Measurements from ENCODE around the gene PLPP1. TPM values are rescaled to one million over a fixed set of nuclear protein-coding genes. Genes with fewer than 3 reads are reported as not detected.

The PLPP1 gene
- total and polyA plus RNA-seq, 4 donors, result 23.4 to 149 (median 68.7) TPM

DNA sequence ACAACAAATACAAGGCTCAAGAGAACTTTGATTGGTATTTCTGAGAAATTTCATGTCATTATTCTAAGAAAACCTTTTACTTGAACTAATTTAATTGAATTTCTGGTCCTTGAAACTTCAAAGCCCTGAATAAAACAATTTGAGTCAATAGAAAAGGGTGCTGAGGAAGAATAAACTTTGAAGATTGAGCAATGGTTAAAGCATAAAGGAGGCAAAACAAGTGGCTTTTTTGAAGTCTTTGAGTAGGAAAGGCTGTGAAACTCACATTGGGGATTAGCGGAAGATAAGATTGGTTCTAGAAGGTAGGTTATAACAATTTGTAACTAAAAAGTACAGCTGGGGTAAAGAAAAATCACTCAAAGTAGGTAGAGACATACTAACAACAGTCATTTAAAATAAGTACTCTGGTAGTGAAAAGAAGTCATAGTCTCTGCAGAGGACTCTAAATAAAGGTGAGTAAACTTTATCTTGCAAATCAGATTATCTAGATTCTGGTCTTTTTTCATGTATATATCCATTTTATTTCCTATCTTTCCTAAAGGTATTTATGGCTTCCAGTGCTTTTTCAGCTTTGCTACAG is 6.4 kb upstream of the PLPP1 start:
- 97% methylated on average over 1 of the region's 1 CpG for WGBS
- H3K9me3 ChIP-seq (ENCODE audit: control insufficient read depth in 4 of 4, low read length in 3 of 4), result no peaks in the 10 kb centered on the region
- no peak overlapping the region for H3K9ac ChIP-seq (ENCODE audit: low read depth in 1 of 2, low read length in 2 of 2)
- peaks cover 0 to 2% (median 0%) of the 10 kb centered on the region in 4 donors for H3K4me1 ChIP-seq (ENCODE audit: control insufficient read depth in 4 of 4, insufficient read depth in 4 of 4, low read length in 3 of 4)
- no peak overlapping the region for H3K27ac ChIP-seq (ENCODE audit: low read depth in 1 of 2, low read length in 2 of 2)
- no peak overlapping the region for H3K4me3 ChIP-seq (ENCODE audit: low read depth in 1 of 3, low read length in 3 of 3)
- H3K36me3 ChIP-seq (ENCODE audit: control insufficient read depth in 4 of 4, insufficient read depth in 3 of 4, low read depth in 1 of 4, low read length in 3 of 4), result no peaks in the 10 kb centered on the region
- TF ChIP-seq SP1 (IDR thresholded peaks at IDR 0.05) (no peak), HNF4G (IDR thresholded peaks at IDR 0.05) (no peak), TAF1 (conservative IDR thresholded peaks at IDR 0.05) (no peak), NR2F2 (IDR thresholded peaks at IDR 0.05) (no peak), YY1 (IDR thresholded peaks at IDR 0.05) (no peak), RXRA (IDR thresholded peaks at IDR 0.05) (no peak), HNF4A (conservative IDR thresholded peaks at IDR 0.05) (no peak)
- TF ChIP-seq, protein P1, sequence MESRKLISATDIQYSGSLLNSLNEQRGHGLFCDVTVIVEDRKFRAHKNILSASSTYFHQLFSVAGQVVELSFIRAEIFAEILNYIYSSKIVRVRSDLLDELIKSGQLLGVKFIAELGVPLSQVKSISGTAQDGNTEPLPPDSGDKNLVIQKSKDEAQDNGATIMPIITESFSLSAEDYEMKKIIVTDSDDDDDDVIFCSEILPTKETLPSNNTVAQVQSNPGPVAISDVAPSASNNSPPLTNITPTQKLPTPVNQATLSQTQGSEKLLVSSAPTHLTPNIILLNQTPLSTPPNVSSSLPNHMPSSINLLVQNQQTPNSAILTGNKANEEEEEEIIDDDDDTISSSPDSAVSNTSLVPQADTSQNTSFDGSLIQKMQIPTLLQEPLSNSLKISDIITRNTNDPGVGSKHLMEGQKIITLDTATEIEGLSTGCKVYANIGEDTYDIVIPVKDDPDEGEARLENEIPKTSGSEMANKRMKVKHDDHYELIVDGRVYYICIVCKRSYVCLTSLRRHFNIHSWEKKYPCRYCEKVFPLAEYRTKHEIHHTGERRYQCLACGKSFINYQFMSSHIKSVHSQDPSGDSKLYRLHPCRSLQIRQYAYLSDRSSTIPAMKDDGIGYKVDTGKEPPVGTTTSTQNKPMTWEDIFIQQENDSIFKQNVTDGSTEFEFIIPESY (IDR thresholded peaks at IDR 0.05), result no peak
- TF ChIP-seq, protein P2, sequence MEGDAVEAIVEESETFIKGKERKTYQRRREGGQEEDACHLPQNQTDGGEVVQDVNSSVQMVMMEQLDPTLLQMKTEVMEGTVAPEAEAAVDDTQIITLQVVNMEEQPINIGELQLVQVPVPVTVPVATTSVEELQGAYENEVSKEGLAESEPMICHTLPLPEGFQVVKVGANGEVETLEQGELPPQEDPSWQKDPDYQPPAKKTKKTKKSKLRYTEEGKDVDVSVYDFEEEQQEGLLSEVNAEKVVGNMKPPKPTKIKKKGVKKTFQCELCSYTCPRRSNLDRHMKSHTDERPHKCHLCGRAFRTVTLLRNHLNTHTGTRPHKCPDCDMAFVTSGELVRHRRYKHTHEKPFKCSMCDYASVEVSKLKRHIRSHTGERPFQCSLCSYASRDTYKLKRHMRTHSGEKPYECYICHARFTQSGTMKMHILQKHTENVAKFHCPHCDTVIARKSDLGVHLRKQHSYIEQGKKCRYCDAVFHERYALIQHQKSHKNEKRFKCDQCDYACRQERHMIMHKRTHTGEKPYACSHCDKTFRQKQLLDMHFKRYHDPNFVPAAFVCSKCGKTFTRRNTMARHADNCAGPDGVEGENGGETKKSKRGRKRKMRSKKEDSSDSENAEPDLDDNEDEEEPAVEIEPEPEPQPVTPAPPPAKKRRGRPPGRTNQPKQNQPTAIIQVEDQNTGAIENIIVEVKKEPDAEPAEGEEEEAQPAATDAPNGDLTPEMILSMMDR (IDR thresholded peaks at IDR 0.05; ENCODE audit: low read depth, low read length, missing input control), result no peak
- TF ChIP-seq, protein P3, sequence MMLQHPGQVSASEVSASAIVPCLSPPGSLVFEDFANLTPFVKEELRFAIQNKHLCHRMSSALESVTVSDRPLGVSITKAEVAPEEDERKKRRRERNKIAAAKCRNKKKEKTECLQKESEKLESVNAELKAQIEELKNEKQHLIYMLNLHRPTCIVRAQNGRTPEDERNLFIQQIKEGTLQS (IDR thresholded peaks at IDR 0.05), result no peak
- DNase-seq (ENCODE audit: low spot score), result no peak
- no peaks in the 10 kb centered on the region for H3K27me3 ChIP-seq (ENCODE audit: control insufficient read depth in 4 of 4, insufficient read depth in 4 of 4, low read length in 3 of 4)

DNA sequence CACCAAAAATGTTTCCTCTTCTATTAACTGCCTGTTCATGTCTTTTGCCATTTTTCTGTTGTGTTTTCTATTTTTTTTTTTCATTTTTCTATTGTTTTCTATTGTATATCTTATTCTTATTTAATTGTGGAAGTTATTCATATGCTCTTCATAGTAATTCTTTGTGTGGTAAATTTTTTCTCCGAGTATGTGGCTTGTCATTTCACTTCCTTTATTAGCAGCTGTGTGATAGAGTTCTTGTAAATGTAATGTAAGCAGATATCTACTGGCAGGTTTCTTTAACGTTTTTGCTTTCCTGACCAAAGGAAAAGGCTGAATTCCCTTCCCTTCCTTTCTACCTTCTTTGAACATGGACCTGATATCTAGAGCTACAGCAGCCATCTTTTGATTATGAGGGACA is 5.8 kb upstream of the PLPP1 start:
- no peak for DNase-seq (ENCODE audit: low spot score)
- H3K36me3 ChIP-seq (ENCODE audit: control insufficient read depth in 4 of 4, insufficient read depth in 3 of 4, low read depth in 1 of 4, low read length in 3 of 4), result no peaks in the 10 kb centered on the region
- no peak overlapping the region for H3K9ac ChIP-seq (ENCODE audit: low read depth in 1 of 2, low read length in 2 of 2)
- H3K9me3 ChIP-seq (ENCODE audit: control insufficient read depth in 4 of 4, low read length in 3 of 4), result no peaks in the 10 kb centered on the region
- no peak overlapping the region for H3K4me3 ChIP-seq (ENCODE audit: low read depth in 1 of 3, low read length in 3 of 3)
- no peaks in the 10 kb centered on the region for H3K27me3 ChIP-seq (ENCODE audit: control insufficient read depth in 4 of 4, insufficient read depth in 4 of 4, low read length in 3 of 4)
- no peak for TF ChIP-seq TAF1 (conservative IDR thresholded peaks at IDR 0.05)
- no peak for TF ChIP-seq FOXA1 (IDR thresholded peaks at IDR 0.05)
- TF ChIP-seq EGR1 (IDR thresholded peaks at IDR 0.05; ENCODE audit: low read depth in 2 of 2), result no peak
- TF ChIP-seq HNF4G (IDR thresholded peaks at IDR 0.05), result no peak
- TF ChIP-seq HNF4A (conservative IDR thresholded peaks at IDR 0.05), result no peak
- peaks cover under 1 to 2% (median under 1%) of the 10 kb centered on the region in 4 donors for H3K4me1 ChIP-seq (ENCODE audit: control insufficient read depth in 4 of 4, insufficient read depth in 4 of 4, low read length in 3 of 4)
- H3K27ac ChIP-seq (ENCODE audit: low read depth in 1 of 2, low read length in 2 of 2), result no peak overlapping the region
- WGBS, result 46% methylated on average over 2 of the region's 2 CpGs

DNA sequence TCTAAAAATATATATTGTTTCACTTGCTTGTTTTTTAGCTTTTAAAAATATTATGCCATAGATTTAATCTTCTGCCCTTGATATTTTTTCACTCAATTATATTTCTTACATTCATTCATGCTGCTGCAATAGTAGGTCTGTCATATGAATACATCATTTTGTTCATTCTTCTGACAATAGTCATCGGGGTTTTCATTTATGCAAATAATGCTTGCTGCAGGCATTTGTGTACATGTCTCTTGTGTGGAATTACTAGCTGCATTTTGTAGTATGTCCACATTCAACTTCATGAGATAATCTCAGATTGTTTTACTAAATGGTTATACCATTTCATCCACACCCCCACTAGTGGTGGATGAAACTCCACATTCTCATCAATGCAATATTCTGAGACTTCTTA is 5.3 kb upstream of the PLPP1 start:
- H3K9ac ChIP-seq (ENCODE audit: low read depth in 1 of 2, low read length in 2 of 2), result no peak overlapping the region
- H3K9me3 ChIP-seq (ENCODE audit: control insufficient read depth in 4 of 4, low read length in 3 of 4), result no peaks in the 10 kb centered on the region
- peaks cover 2 to 5% (median 5%) of the 10 kb centered on the region in 4 donors for H3K4me1 ChIP-seq (ENCODE audit: control insufficient read depth in 4 of 4, insufficient read depth in 4 of 4, low read length in 3 of 4)
- no peaks in the 10 kb centered on the region for H3K27me3 ChIP-seq (ENCODE audit: control insufficient read depth in 4 of 4, insufficient read depth in 4 of 4, low read length in 3 of 4)
- no peak overlapping the region for H3K27ac ChIP-seq (ENCODE audit: low read depth in 1 of 2, low read length in 2 of 2)
- 96% methylated on average over 1 of the region's 1 CpG for WGBS
- no peak overlapping the region for H3K4me3 ChIP-seq (ENCODE audit: low read depth in 1 of 3, low read length in 3 of 3)
- H3K36me3 ChIP-seq (ENCODE audit: control insufficient read depth in 4 of 4, insufficient read depth in 3 of 4, low read depth in 1 of 4, low read length in 3 of 4), result no peaks in the 10 kb centered on the region
- TF ChIP-seq FOXA1 (IDR thresholded peaks at IDR 0.05) (no peak), JUND (IDR thresholded peaks at IDR 0.05) (no peak), NR2F2 (IDR thresholded peaks at IDR 0.05) (no peak), YY1 (IDR thresholded peaks at IDR 0.05) (no peak), HNF4G (IDR thresholded peaks at IDR 0.05) (no peak), RAD21 (IDR thresholded peaks at IDR 0.05) (no peak), RXRA (IDR thresholded peaks at IDR 0.05) (no peak), HNF4A (conservative IDR thresholded peaks at IDR 0.05) (no peak), SP1 (IDR thresholded peaks at IDR 0.05) (no peak), GABPA (IDR thresholded peaks at IDR 0.05 in 1 of 2, conservative IDR thresholded peaks at IDR 0.05 in 1 of 2) (no peak)
- TF ChIP-seq, protein P4, sequence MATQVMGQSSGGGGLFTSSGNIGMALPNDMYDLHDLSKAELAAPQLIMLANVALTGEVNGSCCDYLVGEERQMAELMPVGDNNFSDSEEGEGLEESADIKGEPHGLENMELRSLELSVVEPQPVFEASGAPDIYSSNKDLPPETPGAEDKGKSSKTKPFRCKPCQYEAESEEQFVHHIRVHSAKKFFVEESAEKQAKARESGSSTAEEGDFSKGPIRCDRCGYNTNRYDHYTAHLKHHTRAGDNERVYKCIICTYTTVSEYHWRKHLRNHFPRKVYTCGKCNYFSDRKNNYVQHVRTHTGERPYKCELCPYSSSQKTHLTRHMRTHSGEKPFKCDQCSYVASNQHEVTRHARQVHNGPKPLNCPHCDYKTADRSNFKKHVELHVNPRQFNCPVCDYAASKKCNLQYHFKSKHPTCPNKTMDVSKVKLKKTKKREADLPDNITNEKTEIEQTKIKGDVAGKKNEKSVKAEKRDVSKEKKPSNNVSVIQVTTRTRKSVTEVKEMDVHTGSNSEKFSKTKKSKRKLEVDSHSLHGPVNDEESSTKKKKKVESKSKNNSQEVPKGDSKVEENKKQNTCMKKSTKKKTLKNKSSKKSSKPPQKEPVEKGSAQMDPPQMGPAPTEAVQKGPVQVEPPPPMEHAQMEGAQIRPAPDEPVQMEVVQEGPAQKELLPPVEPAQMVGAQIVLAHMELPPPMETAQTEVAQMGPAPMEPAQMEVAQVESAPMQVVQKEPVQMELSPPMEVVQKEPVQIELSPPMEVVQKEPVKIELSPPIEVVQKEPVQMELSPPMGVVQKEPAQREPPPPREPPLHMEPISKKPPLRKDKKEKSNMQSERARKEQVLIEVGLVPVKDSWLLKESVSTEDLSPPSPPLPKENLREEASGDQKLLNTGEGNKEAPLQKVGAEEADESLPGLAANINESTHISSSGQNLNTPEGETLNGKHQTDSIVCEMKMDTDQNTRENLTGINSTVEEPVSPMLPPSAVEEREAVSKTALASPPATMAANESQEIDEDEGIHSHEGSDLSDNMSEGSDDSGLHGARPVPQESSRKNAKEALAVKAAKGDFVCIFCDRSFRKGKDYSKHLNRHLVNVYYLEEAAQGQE (IDR thresholded peaks at IDR 0.05), result no peak
- TF ChIP-seq, protein P5, sequence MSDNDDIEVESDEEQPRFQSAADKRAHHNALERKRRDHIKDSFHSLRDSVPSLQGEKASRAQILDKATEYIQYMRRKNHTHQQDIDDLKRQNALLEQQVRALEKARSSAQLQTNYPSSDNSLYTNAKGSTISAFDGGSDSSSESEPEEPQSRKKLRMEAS (IDR thresholded peaks at IDR 0.05), result no peak
- TF ChIP-seq, protein P1 (IDR thresholded peaks at IDR 0.05), result no peak
- no peak for DNase-seq (ENCODE audit: low spot score)
